K562 (cell line): Measurements from ENCODE around the gene GBA2. TPM values are rescaled to one million over a fixed set of nuclear protein-coding genes. Genes with fewer than 3 reads are reported as not detected.

Experiments
- ATAC-seq: fragments of 200-7000 bp; cut with Tn5 transposase; 3 replicates; pipeline ENCODE4 v1.9.1; 2020; ENCODE audit warnings: moderate library complexity
- BruUV-seq: library from RNA; stranded (reverse); fragments of 400-500 nt; replicated peaks from 2 replicates; lab custom pipeline; 2021; lab: Mats Ljungman, UMichigan
- CTCF ChIA-PET: fragments of 300-600 bp; formaldehyde crosslinking; extraction: SDS; loops from one replicate; lab custom pipeline; 2021; ENCODE audit warnings: low intra/inter-chr PET ratio; lab: Yijun Ruan, JAX
- POLR2A ChIA-PET: fragments of 300-600, 350-650 bp; sonication (Branson Sonifier 250); formaldehyde crosslinking; extraction: SDS; loops from one replicate; lab custom pipeline; 2021; ENCODE audit warnings: antibody characterized with exemption, inconsistent platforms; lab: Yijun Ruan, JAX
- DNase-seq, 4 experiments: peaks; one replicate each; pipeline versions ENCODE4 v3.0.0 to v3.0.0-alpha.2; 2011 to 2018; ENCODE audit warnings: low spot score in 3 of 4, mixed read lengths in 3 of 4; ENCODE audit errors: extremely low read depth in 1 of 4
- FAIRE-seq: peaks from 2 replicates; lab custom pipeline; 2011; peaks lifted over from hg19 to GRCh38; lab: Jason Lieb, UNC
- H2AFZ ChIP-seq: 2 replicates; pipeline ENCODE4 v1.6.0; 2011; ENCODE audit warnings: low read depth, low read length, control low read depth, inconsistent platforms
- H3K27ac ChIP-seq: fragments of 200-600 bp; 3 replicates; pipeline ENCODE4 v1.8.0; 2011; ENCODE audit warnings: low read depth, mild to moderate bottlenecking, control low read depth, inconsistent platforms, low read length, moderate library complexity, mixed read lengths; ENCODE audit errors: extremely low read depth
- H3K27me3 ChIP-seq, 2 experiments: fragments of 300-600 bp in 1 of 2; 2 replicates in 1 of 2; 3 replicates in 1 of 2; pipeline versions ENCODE4 v1.6.0 to v1.8.0; 2011; ENCODE audit warnings: inconsistent platforms in 2 of 2, low read length in 2 of 2, mild to moderate bottlenecking in 1 of 2, mixed read lengths in 1 of 2, moderate library complexity in 1 of 2; ENCODE audit not compliant: control insufficient read depth in 2 of 2, insufficient read depth in 2 of 2
- H3K36me3 ChIP-seq: fragments of 300-600 bp; 3 replicates; pipeline ENCODE4 v1.8.0; 2011; ENCODE audit warnings: mild to moderate bottlenecking, low read length, inconsistent platforms; ENCODE audit not compliant: control insufficient read depth, insufficient read depth
- H3K4me1 ChIP-seq, 2 experiments: fragments of 200-600 bp in 1 of 2; replicated peaks in 1 of 2; 2 replicates in 1 of 2; 3 replicates in 1 of 2; pipeline versions ENCODE4 v1.5.1 to v1.8.0; 2011; ENCODE audit warnings: inconsistent platforms in 2 of 2, low read length in 2 of 2, mild to moderate bottlenecking in 1 of 2, mixed read lengths in 1 of 2, moderate library complexity in 1 of 2; ENCODE audit not compliant: control insufficient read depth in 2 of 2, insufficient read depth in 2 of 2
- H3K4me2 ChIP-seq: 2 replicates; pipeline ENCODE4 v1.6.1; 2011; ENCODE audit warnings: low read length, control low read depth, inconsistent platforms, mixed read lengths; ENCODE audit not compliant: insufficient read depth
- H3K4me3 ChIP-seq: fragments of 200-600 bp; sonication (generic), shearing (Covaris generic); 2 replicates; pipeline ENCODE4 v1.5.1; 2016; ENCODE audit warnings: control low read depth, inconsistent platforms
- H3K79me2 ChIP-seq: fragments of 200-600 bp; 3 replicates; pipeline ENCODE4 v1.8.0; 2011; ENCODE audit warnings: low read length, inconsistent platforms; ENCODE audit not compliant: control insufficient read depth, insufficient read depth
- H3K9ac ChIP-seq, 2 experiments: 2 replicates each; pipeline versions ENCODE4 v1.6.0 to v1.6.1; 2011; ENCODE audit warnings: low read depth in 2 of 2, low read length in 2 of 2, control low read depth in 1 of 2, inconsistent platforms in 1 of 2, mild to moderate bottlenecking in 1 of 2, mixed read lengths in 1 of 2; ENCODE audit not compliant: insufficient read depth in 1 of 2
- H3K9me1 ChIP-seq: one replicate; pipeline ENCODE4 v1.6.0; 2011; ENCODE audit warnings: inconsistent platforms, mild to moderate bottlenecking, low read length, moderate library complexity; ENCODE audit not compliant: control insufficient read depth, insufficient read depth
- H3K9me3 ChIP-seq: replicated peaks from 2 replicates; pipeline ENCODE4 v1.5.1; 2011; ENCODE audit warnings: low read depth, low read length, inconsistent platforms; ENCODE audit not compliant: control insufficient read depth, insufficient read depth
- H4K20me1 ChIP-seq: replicated peaks from 2 replicates; pipeline ENCODE4 v1.6.1; 2011; ENCODE audit warnings: low read length, inconsistent platforms, mixed read lengths; ENCODE audit not compliant: control insufficient read depth, insufficient read depth
- FOXA3 ChIP-seq, 2 experiments: fragments of 450-650 bp in 1 of 2; sonication (generic) in 1 of 2; formaldehyde crosslinking; IDR thresholded peaks in 1 of 2; conservative IDR thresholded peaks in 1 of 2; 2 replicates each; pipeline versions ENCODE4 v1.4.0 to v1.8.0; 2020 to 2022; ENCODE audit warnings: mild to moderate bottlenecking in 2 of 2, missing genetic modification reagents in 1 of 2
- PYGO2 ChIP-seq: fragments of 450-650 bp; IDR thresholded peaks from 2 replicates; pipeline ENCODE4 v1.6.1; 2016; ENCODE audit warnings: mild to moderate bottlenecking, missing genetic modification characterization, moderate library complexity, missing compliant biosample characterization
- SMAD4 ChIP-seq: fragments of 250-450 bp; sonication (Bioruptor Pico); conservative IDR thresholded peaks from 2 replicates; pipeline ENCODE4 v1.8.0; 2021; ENCODE audit warnings: inconsistent platforms, mild to moderate bottlenecking, moderate library complexity
- ZFP1 ChIP-seq: fragments of 450-650 bp; formaldehyde crosslinking; IDR thresholded peaks from 2 replicates; pipeline ENCODE4 v1.4.0; 2020; ENCODE audit warnings: mild to moderate bottlenecking, mixed read lengths
- WGBS: fragments of 100-300 bp; shearing (Covaris generic); methylation state at CpG from one replicate; pipeline ENCODE4 v1.1.6; 2016; ENCODE audit warnings: low coverage, mixed read lengths; ENCODE audit not compliant: insufficient coverage; ENCODE audit errors: missing lambda C conversion rate; 5-methylcytosine and 5-hydroxymethylcytosine counted together
- in situ Hi-C: fragments of 300-500 bp; cut with MboI; formaldehyde crosslinking; loops from 4 replicates; pipeline ENCODE4 v1.15.0; 2018; ENCODE audit warnings: inconsistent platforms, mixed read lengths
- intact Hi-C: fragments of 100-400 bp; cut with micrococcal nuclease; formaldehyde crosslinking; loops from 2 replicates; pipeline ENCODE4 v1.14.2; 2022
- polyA plus RNA-seq, 8 experiments: library from polyadenylated mRNA; depleted of rRNA in 4 of 8; stranded (reverse) in 5 of 8; unstranded in 3 of 8; fragments of >200 nt; fragmentation: Nextera tagmentation in 2 of 8; fragmentation: Illumina TruSeq in 1 of 8; extraction: Ambion mirVana in 2 of 8; extraction: Trizol in 1 of 8; gene quantifications; 2 replicates each; pipeline versions ENCODE4 v1.2.1 to v1.2.3, GENCODE V29; 2011 to 2014; ENCODE audit warnings: inconsistent platforms in 1 of 8, missing spikeins in 1 of 8
- total RNA-seq, 7 experiments: library from RNA; depleted of rRNA in 6 of 7; stranded (reverse); fragments of >200 nt in 6 of 7; fragmentation: Illumina TruSeq in 2 of 7; extraction: Trizol in 2 of 7; gene quantifications; 2 replicates each; pipeline versions ENCODE4 v1.2.1 to v1.2.3, GENCODE V29; 2011 to 2021; ENCODE audit warnings: low replicate concordance in 1 of 7
- TF ChIP-seq, protein P1 (sequence below): fragments of 200-400 bp; formaldehyde crosslinking; IDR thresholded peaks from 2 replicates; pipeline ENCODE4 v1.6.1; 2017; ENCODE audit warnings: mild to moderate bottlenecking, low read depth, low read length, moderate library complexity

The GBA2 gene
- total and polyA plus RNA-seq, 9 of the 15 experiments (the other 6 are each of a cell fraction or from before 2014, with no cell fraction given): 14.1 to 60.4 (median 32.1) TPM

DNA sequence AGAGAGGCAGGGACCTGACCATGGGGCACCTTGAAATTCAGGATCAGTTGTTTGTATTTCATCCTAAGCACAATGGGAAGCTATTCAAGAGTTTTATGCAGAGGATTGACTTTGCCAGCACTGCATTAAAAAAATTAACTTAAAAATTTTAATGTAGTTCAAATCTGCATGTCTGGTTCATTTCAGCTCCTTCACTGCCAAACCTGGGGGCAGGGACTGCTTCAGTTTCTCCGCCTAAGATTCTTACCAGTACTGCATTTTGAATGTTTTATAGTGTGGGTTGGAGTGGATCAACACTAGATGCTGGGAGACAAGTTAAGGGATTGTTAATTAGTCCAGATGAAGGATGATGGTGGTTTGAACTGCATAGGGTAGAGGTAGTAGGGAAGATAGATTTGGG lies 20.7 kb upstream of the GBA2 start:
- in situ Hi-C loops (no loop called here), intact Hi-C loops (no loop called here)
- no peak overlapping the region for H3K4me3 ChIP-seq
- POLR2A ChIA-PET: interaction anchor here (1.3 kb wide), 1 partner anchor 9 kb away, joined by 5 read pairs; no protein-coding TSS in a partner anchor
- H2AFZ ChIP-seq: no peak overlapping the region
- no peaks in the 10 kb centered on the region for H3K9me1 ChIP-seq
- H3K9me3 ChIP-seq: no peaks in the 10 kb centered on the region
- H3K9ac ChIP-seq: no peak overlapping the region
- H3K4me1 ChIP-seq: peaks cover 6 to 7% of the 10 kb centered on the region in 2 experiments; a peak in 3 of 5 replicates
- FAIRE-seq (no peak), DNase-seq (no peak), ATAC-seq (no peak)
- no peak overlapping the region for H3K27ac ChIP-seq
- 70% methylated on average over 1 of the region's 1 CpG for WGBS
- CTCF ChIA-PET: no interaction called here
- no TSS peak for BruUV-seq
- 0 out of 3 replicates have a peak, but pooled peaks cover 4% of the 10 kb centered on the region for H3K36me3 ChIP-seq
- H4K20me1 ChIP-seq: no peaks in the 10 kb centered on the region
- peaks cover 14% of the 10 kb centered on the region for H3K79me2 ChIP-seq
- no peak overlapping the region for H3K4me2 ChIP-seq
- TF ChIP-seq PYGO2 (tag) (no peak), ZFP1 (CRISPR knock-in tag) (no peak), FOXA3 (CRISPR knock-in tag; conservative IDR thresholded peaks at IDR 0.05 in 1 of 2, IDR thresholded peaks at IDR 0.05 in 1 of 2) (no peak), SMAD4 (no peak)
- TF ChIP-seq, protein P1, sequence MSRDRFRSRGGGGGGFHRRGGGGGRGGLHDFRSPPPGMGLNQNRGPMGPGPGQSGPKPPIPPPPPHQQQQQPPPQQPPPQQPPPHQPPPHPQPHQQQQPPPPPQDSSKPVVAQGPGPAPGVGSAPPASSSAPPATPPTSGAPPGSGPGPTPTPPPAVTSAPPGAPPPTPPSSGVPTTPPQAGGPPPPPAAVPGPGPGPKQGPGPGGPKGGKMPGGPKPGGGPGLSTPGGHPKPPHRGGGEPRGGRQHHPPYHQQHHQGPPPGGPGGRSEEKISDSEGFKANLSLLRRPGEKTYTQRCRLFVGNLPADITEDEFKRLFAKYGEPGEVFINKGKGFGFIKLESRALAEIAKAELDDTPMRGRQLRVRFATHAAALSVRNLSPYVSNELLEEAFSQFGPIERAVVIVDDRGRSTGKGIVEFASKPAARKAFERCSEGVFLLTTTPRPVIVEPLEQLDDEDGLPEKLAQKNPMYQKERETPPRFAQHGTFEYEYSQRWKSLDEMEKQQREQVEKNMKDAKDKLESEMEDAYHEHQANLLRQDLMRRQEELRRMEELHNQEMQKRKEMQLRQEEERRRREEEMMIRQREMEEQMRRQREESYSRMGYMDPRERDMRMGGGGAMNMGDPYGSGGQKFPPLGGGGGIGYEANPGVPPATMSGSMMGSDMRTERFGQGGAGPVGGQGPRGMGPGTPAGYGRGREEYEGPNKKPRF: no peak
- H3K27me3 ChIP-seq: no peaks in the 10 kb centered on the region
